Measurements from ENCODE around the gene PTPRK.

Gene PTPRK

GRCh38 chr6:128379577-128379976, 140.8 kb downstream of the PTPRK start:
- no peak for DNase-seq

DNA sequence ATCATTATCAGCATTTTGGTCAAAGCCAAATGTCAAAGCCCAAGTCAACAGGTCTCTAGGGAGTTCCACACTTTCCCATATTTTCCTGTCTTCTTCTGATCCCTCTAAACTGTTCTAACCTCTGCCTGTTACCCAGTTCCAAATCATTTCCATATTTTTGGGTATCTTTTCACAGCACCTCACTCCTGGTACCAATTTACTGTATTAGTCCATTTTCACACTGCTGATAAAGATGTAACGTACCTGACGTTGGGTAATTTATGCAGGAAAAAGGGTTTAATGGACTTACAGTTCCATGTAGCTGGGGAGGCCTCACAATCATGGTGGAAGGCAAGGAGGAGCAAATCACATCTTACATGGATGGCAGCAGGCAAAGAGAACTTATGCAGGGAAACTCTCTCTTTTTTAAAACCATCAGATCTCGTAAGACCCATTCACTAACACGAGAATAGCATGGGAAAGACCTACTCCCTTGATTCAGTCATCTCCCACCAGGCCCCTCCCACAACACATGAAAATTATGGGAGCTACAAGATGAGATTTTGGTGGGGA, 143.4 kb downstream of the PTPRK start:
- no peak for DNase-seq

- DNase-seq = no peak
Observed at GRCh38 chr6:128371136-128371535, 149.3 kb downstream of the PTPRK start.

DNA sequence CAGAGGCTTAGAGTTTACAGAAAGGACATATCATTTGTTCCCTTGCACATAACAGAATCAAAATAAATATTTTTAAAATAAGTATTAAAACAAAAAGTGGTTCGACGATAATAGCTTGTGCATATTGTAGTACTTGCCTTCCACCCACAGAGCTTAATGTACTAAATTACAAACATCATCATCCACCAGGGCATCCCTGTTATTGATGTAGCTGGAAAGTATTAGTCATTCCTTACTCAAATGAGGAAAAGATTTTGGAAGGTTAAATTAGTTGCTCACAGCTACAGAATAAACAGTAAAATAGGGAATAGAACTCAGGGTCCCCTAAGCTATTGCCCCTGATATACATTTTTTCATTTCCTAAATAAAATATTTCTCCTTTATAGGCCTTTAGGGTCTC, 150.3 kb downstream of the PTPRK start:
- DNase-seq = no peak

DNA sequence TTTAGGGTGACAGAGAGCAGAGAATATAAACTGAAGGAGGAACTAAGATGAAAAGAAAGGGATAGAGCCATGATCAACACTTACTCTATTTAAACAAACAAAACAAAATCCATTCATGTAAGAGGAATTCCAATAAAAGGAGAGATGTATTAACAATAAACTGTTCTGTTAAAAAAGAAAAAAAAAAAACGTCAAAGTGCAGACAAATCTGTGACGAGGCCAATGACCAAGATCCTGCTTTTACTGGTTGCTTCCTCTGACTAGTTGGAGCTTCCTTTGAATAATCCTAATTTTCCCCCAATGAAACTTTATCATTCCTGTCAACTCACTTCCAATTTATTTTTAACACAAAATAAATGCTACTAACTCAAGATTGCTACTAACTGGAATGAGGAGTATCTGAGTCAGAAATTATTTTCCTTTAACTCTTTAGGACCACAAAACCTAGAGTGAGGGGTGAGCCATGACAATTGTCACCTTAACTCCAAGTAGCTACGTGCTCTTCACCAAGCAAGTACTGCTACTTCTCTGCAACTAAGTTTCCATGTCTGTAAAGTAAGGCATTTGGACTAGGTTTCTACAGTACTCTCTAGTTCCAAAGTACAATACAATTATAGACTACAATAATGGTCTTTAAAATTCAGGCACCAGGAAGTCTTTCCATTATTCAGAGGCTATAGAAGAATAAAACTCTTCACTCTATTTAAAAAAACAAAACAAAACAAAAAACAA, 152.0 kb downstream of the PTPRK start:
- no peak for DNase-seq

GRCh38 chr6:128367437-128367836, 153.0 kb downstream of the PTPRK start:
- DNase-seq = no peak

DNA sequence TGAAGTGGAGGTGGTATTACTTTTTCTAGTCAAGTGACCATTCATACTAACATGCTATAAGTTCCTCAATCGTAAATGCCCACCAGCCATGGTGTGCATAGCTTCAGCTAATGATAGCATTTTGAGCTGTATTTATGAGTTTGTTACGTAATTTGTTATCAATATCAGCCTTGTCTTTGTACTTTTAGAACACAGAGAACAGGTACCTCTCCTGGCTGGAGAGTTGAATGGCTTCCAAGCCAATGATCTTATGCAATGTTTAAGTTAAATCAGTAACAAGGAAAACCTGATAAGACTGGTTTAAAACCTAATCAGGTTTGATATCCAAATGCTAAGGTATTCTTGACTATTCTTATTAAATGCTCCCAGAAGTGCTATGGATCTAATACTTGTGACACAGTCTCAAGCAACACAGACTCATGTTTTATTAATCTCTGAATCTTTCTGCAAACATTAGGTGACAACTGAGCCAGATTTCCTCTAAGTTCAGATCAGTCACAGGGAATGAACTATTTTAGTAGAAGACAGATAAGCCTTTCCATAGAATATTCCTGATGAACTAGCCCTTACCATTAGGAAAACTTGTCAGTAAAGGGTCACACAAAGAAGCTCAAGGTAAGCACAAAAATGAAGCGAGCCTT, 154.8 kb downstream of the PTPRK start:
- DNase-seq = no peak

GRCh38 chr6:128364766-128365519, 155.5 kb downstream of the PTPRK start:
- DNase-seq = no peak

DNA sequence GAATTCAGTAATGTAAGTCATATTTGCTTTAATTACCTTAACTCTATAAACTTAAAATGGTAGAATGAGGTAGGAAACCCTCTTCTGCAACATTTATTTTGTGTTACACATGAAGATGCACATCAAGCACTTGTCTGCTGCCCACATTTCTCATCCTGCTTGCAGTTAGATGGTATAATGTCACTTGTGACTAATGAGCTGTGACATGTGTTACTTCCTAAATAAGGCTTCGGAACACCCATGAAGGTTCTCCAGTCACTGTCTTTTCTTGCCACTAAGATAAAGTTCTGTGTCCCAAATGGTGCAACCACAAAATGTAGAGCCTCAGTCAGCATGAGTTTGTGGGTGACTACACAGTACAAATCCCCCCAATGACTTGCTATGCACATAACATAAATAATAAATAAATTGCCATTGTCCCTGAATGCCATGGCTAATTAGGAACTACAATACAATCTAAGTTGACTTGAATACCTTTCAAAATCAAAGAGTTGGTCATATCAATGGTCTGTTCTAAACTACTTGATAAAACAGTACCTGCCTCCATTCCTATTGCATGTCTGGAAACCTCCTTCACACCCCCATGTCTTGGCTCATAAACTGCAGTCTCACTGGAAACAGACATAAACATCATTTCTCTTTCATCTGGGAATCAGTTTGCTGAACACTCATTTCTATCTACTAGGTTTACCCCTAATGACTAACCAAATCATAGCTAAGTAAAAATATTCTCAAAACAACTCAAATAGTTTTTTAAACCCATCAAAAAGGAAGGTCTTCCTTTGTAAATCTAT, 157.2 kb downstream of the PTPRK start:
- DNase-seq = no peak

GRCh38 chr6:128361378-128361777, 159.0 kb downstream of the PTPRK start:
- DNase-seq = no peak

GRCh38 chr6:128358244-128358776, 162.1 kb downstream of the PTPRK start:
- DNase-seq = no peak

DNA sequence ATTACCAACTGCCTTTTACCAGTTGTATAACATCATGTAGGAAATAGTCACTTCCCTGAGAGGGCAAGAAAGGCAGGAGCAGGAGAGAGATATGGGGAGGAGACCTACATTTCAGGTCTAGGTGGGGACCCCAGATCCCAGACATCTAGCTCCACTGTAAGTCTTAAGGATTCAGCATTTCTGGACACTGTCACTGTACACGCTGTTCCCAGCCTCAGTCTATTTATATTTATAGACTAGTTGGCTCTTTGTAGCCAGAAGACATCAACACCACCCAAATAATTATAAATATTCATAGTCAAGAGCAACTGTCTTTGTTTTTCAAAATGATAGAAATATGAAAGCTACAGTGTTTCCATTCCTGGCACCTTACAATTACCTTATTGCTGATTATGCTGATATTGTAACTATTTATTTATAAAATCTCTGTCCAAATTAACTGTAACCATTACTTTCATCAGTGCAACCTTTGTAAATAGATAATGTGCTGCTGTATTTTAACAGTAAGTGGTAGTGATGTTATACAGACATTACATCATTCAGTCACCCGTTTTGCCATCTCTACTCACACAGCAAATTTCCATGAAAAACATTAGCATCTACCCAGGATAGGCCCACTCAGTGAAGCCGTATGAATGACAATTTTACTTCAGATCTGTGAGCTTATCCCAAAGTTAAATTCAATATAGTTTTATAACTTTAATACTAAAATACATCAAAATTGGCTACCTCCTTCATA, 162.8 kb downstream of the PTPRK start:
- no peak for DNase-seq

- DNase-seq = no peak
Observed at GRCh38 chr6:128352366-128352765, 168.0 kb downstream of the PTPRK start.

GRCh38 chr6:128351255-128351514, 169.2 kb downstream of the PTPRK start:
- no peak for DNase-seq

DNA sequence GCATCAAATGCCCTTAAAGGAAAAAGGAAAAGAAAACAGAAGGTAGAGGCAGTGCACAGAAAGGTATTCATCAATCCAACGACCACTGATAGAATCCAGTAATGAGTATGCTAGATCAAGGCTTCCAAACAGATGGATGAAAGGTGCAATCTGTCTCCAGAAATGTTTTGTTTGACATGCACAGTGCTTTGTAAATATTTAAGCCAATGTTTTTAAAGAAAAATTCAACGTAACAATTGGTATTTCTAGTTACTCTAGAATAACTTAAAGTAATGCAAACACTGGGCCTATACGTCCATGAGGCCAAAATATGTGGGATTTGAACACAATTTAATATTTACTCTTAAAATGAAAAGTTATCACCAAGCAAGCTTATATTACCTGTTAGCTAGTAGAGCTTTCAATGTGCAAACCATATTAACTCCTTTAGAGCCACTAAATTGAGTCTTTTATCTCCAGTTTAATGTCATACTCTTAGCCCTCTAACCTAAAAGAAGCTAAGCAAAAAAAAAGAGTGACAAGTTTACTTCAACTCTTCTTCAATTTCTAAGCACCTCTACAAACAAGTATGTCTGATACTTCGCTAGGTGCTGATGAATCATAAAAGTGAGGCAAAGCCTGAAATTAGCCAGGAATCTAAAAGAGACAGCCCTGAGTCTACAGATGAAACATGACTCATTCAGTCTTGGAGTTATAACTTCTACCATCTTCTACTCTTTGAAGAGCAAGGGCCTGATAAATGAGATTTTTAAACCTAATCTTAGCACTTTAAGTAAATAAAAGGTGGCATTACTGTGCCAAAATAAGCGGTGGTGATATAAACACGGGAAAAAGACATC, 169.8 kb downstream of the PTPRK start:
- no peak for DNase-seq

- no peak for DNase-seq
Observed at GRCh38 chr6:128347123-128347522, 173.3 kb downstream of the PTPRK start.

- DNase-seq = no peak
Observed at GRCh38 chr6:128346569-128346968, 173.8 kb downstream of the PTPRK start.

DNA sequence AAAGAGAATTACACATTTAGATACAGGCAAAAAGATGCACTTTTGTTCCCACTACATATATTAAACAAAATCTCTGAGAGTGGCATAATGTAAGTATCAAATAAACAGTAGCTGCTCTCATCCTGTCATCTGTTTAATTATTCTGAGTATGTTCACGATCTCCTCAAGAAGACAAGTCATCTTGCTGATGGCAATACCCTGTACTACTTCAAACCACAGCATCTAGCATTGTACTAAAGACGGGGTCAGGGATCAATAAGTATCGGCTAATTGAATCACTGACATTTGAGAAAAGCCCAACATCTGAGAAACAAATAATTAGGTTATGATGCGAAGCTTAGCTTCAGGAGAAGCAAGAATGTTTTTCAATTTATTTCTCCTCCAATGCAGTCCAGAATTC, 175.1 kb downstream of the PTPRK start:
- DNase-seq = no peak

DNA sequence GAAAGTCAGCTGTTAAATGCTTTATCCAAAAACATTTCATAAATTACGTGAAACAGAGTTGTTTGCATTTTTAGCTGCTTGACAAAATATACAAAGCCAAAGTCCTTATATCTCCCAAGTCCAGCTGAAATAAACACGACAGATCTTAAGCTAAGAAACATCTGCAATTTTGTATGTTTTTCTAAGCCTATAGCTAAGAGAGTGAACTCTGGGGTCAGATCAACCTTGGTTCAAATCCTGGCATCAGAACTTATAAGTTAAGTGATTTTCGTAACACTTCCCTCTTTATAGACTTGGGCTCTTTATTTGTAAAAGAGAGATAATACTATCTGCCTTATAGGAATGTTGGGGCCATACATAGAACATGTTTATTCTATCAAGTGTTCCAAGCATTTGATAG, 176.7 kb downstream of the PTPRK start:
- no peak for DNase-seq

- DNase-seq = no peak
Observed at GRCh38 chr6:128339635-128340450, 180.6 kb downstream of the PTPRK start.

Data from cortex of kidney (tissue), 1 donor.